HEK293 (cell line): ENCODE measurements around the gene CACNA2D3.

ENCODE experiments used
- CTCF ChIA-PET: fragments of 350-600 bp; formaldehyde crosslinking; extraction: SDS; loops from one replicate; lab custom pipeline; 2021; ENCODE audit warnings: antibody characterized with exemption; lab: Yijun Ruan, JAX
- POLR2A ChIA-PET: fragments of 300-600 bp; formaldehyde crosslinking; extraction: SDS; loops from one replicate; lab custom pipeline; 2020; ENCODE audit warnings: antibody characterized with exemption, inconsistent platforms; lab: Yijun Ruan, JAX
- H3K27ac ChIP-seq: fragments of 200-500 bp; sonication (Bioruptor generic); 2 replicates; pipeline ENCODE4 v1.5.1; 2014; ENCODE audit warnings: low read depth, low read length, control low read depth, inconsistent platforms; ENCODE audit errors: extremely low read depth
- H3K36me3 ChIP-seq, 2 experiments: fragments of 200-500 bp in 1 of 2; sonication (Bioruptor generic) in 1 of 2; 1 replicate in 1 of 2; 2 replicates in 1 of 2; pipeline ENCODE4 v1.5.1; 2014 to 2017; ENCODE audit warnings: inconsistent platforms in 2 of 2, low read length in 2 of 2; ENCODE audit not compliant: control insufficient read depth in 2 of 2, insufficient read depth in 1 of 2
- H3K4me1 ChIP-seq: fragments of 200-500 bp; sonication (Bioruptor generic); 2 replicates; pipeline ENCODE4 v1.5.1; 2014; ENCODE audit warnings: mild to moderate bottlenecking, low read length, inconsistent platforms; ENCODE audit not compliant: control insufficient read depth, insufficient read depth
- H3K4me3 ChIP-seq: 2 replicates; pipeline ENCODE4 v1.5.1; 2011; ENCODE audit warnings: low read depth, mild to moderate bottlenecking, control low read depth, low read length, moderate library complexity
- H3K9me3 ChIP-seq: fragments of 200-500 bp; sonication (Bioruptor generic); 2 replicates; pipeline ENCODE4 v1.5.1; 2014; ENCODE audit warnings: low read depth, low read length, inconsistent platforms; ENCODE audit not compliant: control insufficient read depth, insufficient read depth
- CTCF ChIP-seq: fragments of 450-650 bp; formaldehyde crosslinking; IDR thresholded peaks from 2 replicates; pipeline ENCODE4 v1.5.1; 2016; ENCODE audit warnings: missing biosample characterization, missing genetic modification characterization
- EGR2 ChIP-seq: fragments of 450-650 bp; formaldehyde crosslinking; IDR thresholded peaks from 2 replicates; pipeline ENCODE4 v1.5.1; 2016; ENCODE audit warnings: low read depth, missing biosample characterization, missing genetic modification characterization
- GLIS1 ChIP-seq: fragments of 450-650 bp; formaldehyde crosslinking; IDR thresholded peaks from 2 replicates; pipeline ENCODE4 v1.5.1; 2016; ENCODE audit warnings: missing biosample characterization, missing genetic modification characterization
- OVOL3 ChIP-seq: fragments of 450-650 bp; formaldehyde crosslinking; IDR thresholded peaks from 2 replicates; pipeline ENCODE4 v1.5.1; 2016; ENCODE audit warnings: missing biosample characterization, missing genetic modification characterization
- ZFP69B ChIP-seq: fragments of 450-650 bp; formaldehyde crosslinking; IDR thresholded peaks from 2 replicates; pipeline ENCODE4 v1.5.1; 2016; ENCODE audit warnings: missing biosample characterization, missing genetic modification characterization
- ZNF174 ChIP-seq: fragments of 450-650 bp; formaldehyde crosslinking; IDR thresholded peaks from 2 replicates; pipeline ENCODE4 v1.5.0; 2017; ENCODE audit warnings: missing biosample characterization, mild to moderate bottlenecking, missing genetic modification characterization
- ZNF223 ChIP-seq: fragments of 450-650 bp; formaldehyde crosslinking; IDR thresholded peaks from 2 replicates; pipeline ENCODE4 v1.5.1; 2016; ENCODE audit warnings: missing biosample characterization, missing genetic modification characterization
- ZNF239 ChIP-seq: fragments of 450-650 bp; formaldehyde crosslinking; IDR thresholded peaks from 2 replicates; pipeline ENCODE4 v1.5.1; 2016; ENCODE audit warnings: missing biosample characterization, missing genetic modification characterization
- ZNF311 ChIP-seq: fragments of 450-650 bp; formaldehyde crosslinking; IDR thresholded peaks from 2 replicates; pipeline ENCODE4 v1.5.1; 2017; ENCODE audit warnings: missing biosample characterization, missing genetic modification characterization, borderline replicate concordance
- ZNF341 ChIP-seq: fragments of 450-650 bp; formaldehyde crosslinking; IDR thresholded peaks from 2 replicates; pipeline ENCODE4; 2016; ENCODE audit warnings: low read depth, missing biosample characterization, missing genetic modification characterization
- ZNF518A ChIP-seq: fragments of 450-650 bp; formaldehyde crosslinking; conservative IDR thresholded peaks from 2 replicates; pipeline ENCODE4 v1.5.1; 2016; ENCODE audit warnings: low read depth, missing biosample characterization, missing genetic modification characterization
- ZNF658 ChIP-seq: fragments of 450-650 bp; formaldehyde crosslinking; IDR thresholded peaks from 2 replicates; pipeline ENCODE4; 2016; ENCODE audit warnings: missing biosample characterization, missing genetic modification characterization
- ZNF707 ChIP-seq: fragments of 450-650 bp; formaldehyde crosslinking; IDR thresholded peaks from 2 replicates; pipeline ENCODE4 v1.5.1; 2016; ENCODE audit warnings: missing biosample characterization, missing genetic modification characterization
- ZSCAN30 ChIP-seq: fragments of 450-650 bp; IDR thresholded peaks from 2 replicates; pipeline ENCODE4 v1.5.1; 2018; ENCODE audit warnings: missing biosample characterization, mild to moderate bottlenecking, missing genetic modification characterization, moderate library complexity
- TF ChIP-seq, protein P1 (sequence below): fragments of 450-650 bp; formaldehyde crosslinking; IDR thresholded peaks from 2 replicates; pipeline ENCODE4 v1.5.1; 2017; ENCODE audit warnings: missing biosample characterization, mild to moderate bottlenecking, missing genetic modification characterization, moderate library complexity
- TF ChIP-seq, protein P2 (sequence below): fragments of 450-650 bp; formaldehyde crosslinking; IDR thresholded peaks from 2 replicates; pipeline ENCODE4 v1.5.1; 2017; ENCODE audit warnings: missing biosample characterization, missing genetic modification characterization
- TF ChIP-seq, protein P3 (sequence below): fragments of 450-650 bp; formaldehyde crosslinking; IDR thresholded peaks from 2 replicates; pipeline ENCODE4 v1.5.1; 2016; ENCODE audit warnings: missing biosample characterization, missing genetic modification characterization
- TF ChIP-seq, protein P4 (sequence below): fragments of 450-650 bp; formaldehyde crosslinking; IDR thresholded peaks from 2 replicates; pipeline ENCODE4 v1.5.1; 2017; ENCODE audit warnings: missing biosample characterization, missing genetic modification characterization
- TF ChIP-seq, protein P5 (sequence below): fragments of 450-650 bp; formaldehyde crosslinking; IDR thresholded peaks from 2 replicates; pipeline ENCODE4 v1.5.1; 2017; ENCODE audit warnings: missing biosample characterization, missing genetic modification characterization

CACNA2D3 gene

GRCh38 chr3:54986294-54986693 is 863.9 kb downstream of the CACNA2D3 start:
- no peaks in the 10 kb centered on the region for H3K36me3 ChIP-seq
- POLR2A ChIA-PET, result no interaction called here
- H3K27ac ChIP-seq, result no peak overlapping the region

GRCh38 chr3:54987719-54988118 is 865.4 kb downstream of the CACNA2D3 start:
- Histone ChIP-seq H3K4me3 (no peak overlapping the region), H3K9me3 (no peaks in the 10 kb centered on the region), H3K27ac (no peak overlapping the region), H3K36me3 (no peaks in the 10 kb centered on the region), H3K4me1 (peaks cover 19% of the 10 kb centered on the region)
- ChIA-PET CTCF (interaction anchor here (0.6 kb wide), 1 partner anchor 18 kb away, joined by 3 read pairs; no protein-coding TSS in a partner anchor), POLR2A (no interaction called here)
- TF ChIP-seq, protein P1, sequence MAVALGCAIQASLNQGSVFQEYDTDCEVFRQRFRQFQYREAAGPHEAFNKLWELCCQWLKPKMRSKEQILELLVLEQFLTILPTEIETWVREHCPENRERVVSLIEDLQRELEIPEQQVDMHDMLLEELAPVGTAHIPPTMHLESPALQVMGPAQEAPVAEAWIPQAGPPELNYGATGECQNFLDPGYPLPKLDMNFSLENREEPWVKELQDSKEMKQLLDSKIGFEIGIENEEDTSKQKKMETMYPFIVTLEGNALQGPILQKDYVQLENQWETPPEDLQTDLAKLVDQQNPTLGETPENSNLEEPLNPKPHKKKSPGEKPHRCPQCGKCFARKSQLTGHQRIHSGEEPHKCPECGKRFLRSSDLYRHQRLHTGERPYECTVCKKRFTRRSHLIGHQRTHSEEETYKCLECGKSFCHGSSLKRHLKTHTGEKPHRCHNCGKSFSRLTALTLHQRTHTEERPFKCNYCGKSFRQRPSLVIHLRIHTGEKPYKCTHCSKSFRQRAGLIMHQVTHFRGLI (tag by site-specific recombination), result no peak
- no peak for TF ChIP-seq CTCF (tag by site-specific recombination)
- TF ChIP-seq, protein P2, sequence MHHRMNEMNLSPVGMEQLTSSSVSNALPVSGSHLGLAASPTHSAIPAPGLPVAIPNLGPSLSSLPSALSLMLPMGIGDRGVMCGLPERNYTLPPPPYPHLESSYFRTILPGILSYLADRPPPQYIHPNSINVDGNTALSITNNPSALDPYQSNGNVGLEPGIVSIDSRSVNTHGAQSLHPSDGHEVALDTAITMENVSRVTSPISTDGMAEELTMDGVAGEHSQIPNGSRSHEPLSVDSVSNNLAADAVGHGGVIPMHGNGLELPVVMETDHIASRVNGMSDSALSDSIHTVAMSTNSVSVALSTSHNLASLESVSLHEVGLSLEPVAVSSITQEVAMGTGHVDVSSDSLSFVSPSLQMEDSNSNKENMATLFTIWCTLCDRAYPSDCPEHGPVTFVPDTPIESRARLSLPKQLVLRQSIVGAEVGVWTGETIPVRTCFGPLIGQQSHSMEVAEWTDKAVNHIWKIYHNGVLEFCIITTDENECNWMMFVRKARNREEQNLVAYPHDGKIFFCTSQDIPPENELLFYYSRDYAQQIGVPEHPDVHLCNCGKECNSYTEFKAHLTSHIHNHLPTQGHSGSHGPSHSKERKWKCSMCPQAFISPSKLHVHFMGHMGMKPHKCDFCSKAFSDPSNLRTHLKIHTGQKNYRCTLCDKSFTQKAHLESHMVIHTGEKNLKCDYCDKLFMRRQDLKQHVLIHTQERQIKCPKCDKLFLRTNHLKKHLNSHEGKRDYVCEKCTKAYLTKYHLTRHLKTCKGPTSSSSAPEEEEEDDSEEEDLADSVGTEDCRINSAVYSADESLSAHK (tag by site-specific recombination), result peak; percentile 62; the same call in 1 of the 2 replicates
- TF ChIP-seq, protein P3, sequence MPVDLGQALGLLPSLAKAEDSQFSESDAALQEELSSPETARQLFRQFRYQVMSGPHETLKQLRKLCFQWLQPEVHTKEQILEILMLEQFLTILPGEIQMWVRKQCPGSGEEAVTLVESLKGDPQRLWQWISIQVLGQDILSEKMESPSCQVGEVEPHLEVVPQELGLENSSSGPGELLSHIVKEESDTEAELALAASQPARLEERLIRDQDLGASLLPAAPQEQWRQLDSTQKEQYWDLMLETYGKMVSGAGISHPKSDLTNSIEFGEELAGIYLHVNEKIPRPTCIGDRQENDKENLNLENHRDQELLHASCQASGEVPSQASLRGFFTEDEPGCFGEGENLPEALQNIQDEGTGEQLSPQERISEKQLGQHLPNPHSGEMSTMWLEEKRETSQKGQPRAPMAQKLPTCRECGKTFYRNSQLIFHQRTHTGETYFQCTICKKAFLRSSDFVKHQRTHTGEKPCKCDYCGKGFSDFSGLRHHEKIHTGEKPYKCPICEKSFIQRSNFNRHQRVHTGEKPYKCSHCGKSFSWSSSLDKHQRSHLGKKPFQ (tag by site-specific recombination), result no peak
- TF ChIP-seq ZNF658 (tag by site-specific recombination), result no peak
- no peak for TF ChIP-seq ZSCAN30
- no peak for TF ChIP-seq ZNF707 (tag by site-specific recombination)
- TF ChIP-seq OVOL3 (tag by site-specific recombination), result no peak
- TF ChIP-seq, protein P4, sequence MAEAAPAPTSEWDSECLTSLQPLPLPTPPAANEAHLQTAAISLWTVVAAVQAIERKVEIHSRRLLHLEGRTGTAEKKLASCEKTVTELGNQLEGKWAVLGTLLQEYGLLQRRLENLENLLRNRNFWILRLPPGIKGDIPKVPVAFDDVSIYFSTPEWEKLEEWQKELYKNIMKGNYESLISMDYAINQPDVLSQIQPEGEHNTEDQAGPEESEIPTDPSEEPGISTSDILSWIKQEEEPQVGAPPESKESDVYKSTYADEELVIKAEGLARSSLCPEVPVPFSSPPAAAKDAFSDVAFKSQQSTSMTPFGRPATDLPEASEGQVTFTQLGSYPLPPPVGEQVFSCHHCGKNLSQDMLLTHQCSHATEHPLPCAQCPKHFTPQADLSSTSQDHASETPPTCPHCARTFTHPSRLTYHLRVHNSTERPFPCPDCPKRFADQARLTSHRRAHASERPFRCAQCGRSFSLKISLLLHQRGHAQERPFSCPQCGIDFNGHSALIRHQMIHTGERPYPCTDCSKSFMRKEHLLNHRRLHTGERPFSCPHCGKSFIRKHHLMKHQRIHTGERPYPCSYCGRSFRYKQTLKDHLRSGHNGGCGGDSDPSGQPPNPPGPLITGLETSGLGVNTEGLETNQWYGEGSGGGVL (tag by site-specific recombination), result peak; percentile 33
- no peak for TF ChIP-seq ZNF239
- no peak for TF ChIP-seq ZNF341
- TF ChIP-seq GLIS1, result no peak
- TF ChIP-seq, protein P5, sequence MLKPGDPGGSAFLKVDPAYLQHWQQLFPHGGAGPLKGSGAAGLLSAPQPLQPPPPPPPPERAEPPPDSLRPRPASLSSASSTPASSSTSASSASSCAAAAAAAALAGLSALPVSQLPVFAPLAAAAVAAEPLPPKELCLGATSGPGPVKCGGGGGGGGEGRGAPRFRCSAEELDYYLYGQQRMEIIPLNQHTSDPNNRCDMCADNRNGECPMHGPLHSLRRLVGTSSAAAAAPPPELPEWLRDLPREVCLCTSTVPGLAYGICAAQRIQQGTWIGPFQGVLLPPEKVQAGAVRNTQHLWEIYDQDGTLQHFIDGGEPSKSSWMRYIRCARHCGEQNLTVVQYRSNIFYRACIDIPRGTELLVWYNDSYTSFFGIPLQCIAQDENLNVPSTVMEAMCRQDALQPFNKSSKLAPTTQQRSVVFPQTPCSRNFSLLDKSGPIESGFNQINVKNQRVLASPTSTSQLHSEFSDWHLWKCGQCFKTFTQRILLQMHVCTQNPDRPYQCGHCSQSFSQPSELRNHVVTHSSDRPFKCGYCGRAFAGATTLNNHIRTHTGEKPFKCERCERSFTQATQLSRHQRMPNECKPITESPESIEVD (tag by site-specific recombination), result peak; percentile 50
- TF ChIP-seq ZNF174 (tag by site-specific recombination), result no peak
- TF ChIP-seq ZNF223, result no peak
- TF ChIP-seq ZNF311, result no peak
- TF ChIP-seq ZNF518A (tag by site-specific recombination), result no peak

More at GRCh38 chr3:54986294-54986693, 863.9 kb downstream of the CACNA2D3 start:
- CTCF ChIA-PET, result no interaction called here
- Histone ChIP-seq H3K4me3 (no peak overlapping the region), H3K4me1 (peaks cover 19% of the 10 kb centered on the region), H3K9me3 (no peaks in the 10 kb centered on the region)
- TF ChIP-seq EGR2 (tag by site-specific recombination) (no peak), ZFP69B (tag by site-specific recombination) (no peak)
